ENCODE results near the gene SAMMSON.

GRCh38 chr3:69985266-69985665 lies 14.3 kb upstream of the SAMMSON start:
- no peak for TF ChIP-seq SUZ12 (IDR thresholded peaks at IDR 0.05; ENCODE audit: extremely low read depth, insufficient read depth, insufficient read length)
- TF ChIP-seq YY1 (IDR thresholded peaks at IDR 0.05; ENCODE audit: insufficient read depth, insufficient read length) = no peak
